Calu3 (cell line): ENCODE measurements around the gene CACNA1C. TPM values are rescaled to one million over a fixed set of nuclear protein-coding genes. Genes with fewer than 3 reads are reported as not detected.

Experiments
- BruUV-seq: library from RNA; stranded (reverse); fragments of 400-500 nt; replicated peaks from 2 replicates; lab custom pipeline; 2021; lab: Mats Ljungman, UMichigan
- CTCF ChIA-PET: fragments of 300-600 bp; sonication (Branson Sonifier 250); formaldehyde crosslinking; loops from one replicate; lab custom pipeline; 2022; ENCODE audit warnings: antibody characterized with exemption; lab: Charles Lee
- DNase-seq: peaks from one replicate; pipeline ENCODE4 v3.0.0; 2022
- H3K27ac Mint-ChIP-seq: one replicate; pipeline ENCODE4 v1.8.0; 2022; ENCODE audit warnings: mixed read lengths; ENCODE audit not compliant: unreplicated experiment
- H3K27me3 Mint-ChIP-seq: one replicate; pipeline ENCODE4 v1.8.0; 2022; ENCODE audit warnings: mixed read lengths; ENCODE audit not compliant: unreplicated experiment
- H3K36me3 Mint-ChIP-seq: one replicate; pipeline ENCODE4 v1.8.0; 2022; ENCODE audit warnings: mild to moderate bottlenecking, moderate library complexity, mixed read lengths; ENCODE audit not compliant: insufficient read depth, unreplicated experiment
- H3K4me1 Mint-ChIP-seq: one replicate; pipeline ENCODE4 v1.8.0; 2022; ENCODE audit warnings: mild to moderate bottlenecking, low read depth, mixed read lengths; ENCODE audit not compliant: unreplicated experiment
- H3K4me3 Mint-ChIP-seq: one replicate; pipeline ENCODE4 v1.8.0; 2022; ENCODE audit warnings: mild to moderate bottlenecking, low read depth, moderate library complexity, mixed read lengths; ENCODE audit not compliant: unreplicated experiment
- H3K9me3 Mint-ChIP-seq: one replicate; pipeline ENCODE4 v1.8.0; 2022; ENCODE audit warnings: low read depth, mixed read lengths; ENCODE audit not compliant: unreplicated experiment
- intact Hi-C: fragments of 100-400 bp; cut with micrococcal nuclease; formaldehyde crosslinking; loops from one replicate; pipeline ENCODE4 v1.10.0; 2022; ENCODE audit not compliant: unreplicated experiment
- total RNA-seq: library from RNA; stranded (reverse); gene quantifications from 2 replicates; pipeline ENCODE4 v1.2.3, GENCODE V29; 2022
- TF ChIP-seq, protein P1 (sequence below): fragments of 200-600 bp; IDR thresholded peaks from one replicate; pipeline ENCODE4 v1.8.0; 2022; ENCODE audit warnings: antibody characterized with exemption; ENCODE audit not compliant: unreplicated experiment

CACNA1C gene
- total RNA-seq, 1 experiment from 2014 or later = not detected

DNA sequence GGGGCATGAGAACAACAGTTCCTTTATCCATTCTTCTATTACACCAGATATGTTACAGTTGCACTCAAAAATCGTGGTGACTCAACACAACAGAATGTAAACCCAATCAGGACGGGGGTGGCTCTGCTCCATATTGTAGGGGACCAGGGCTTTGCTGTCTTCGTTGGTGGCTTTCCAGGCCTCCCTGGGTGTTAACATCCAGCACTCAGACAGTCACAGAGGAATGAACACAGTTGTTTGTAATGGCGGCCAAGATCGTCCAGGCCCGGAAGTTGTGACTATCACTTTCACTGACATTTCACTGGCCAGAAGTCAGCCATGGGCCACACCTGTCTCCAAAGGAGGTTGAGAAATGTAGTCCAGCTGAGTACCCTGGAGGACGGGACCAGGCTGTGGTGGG, 204.1 kb downstream of the CACNA1C start:
- Mint-ChIP-seq H3K36me3 (no peaks in the 10 kb centered on the region), H3K4me1 (no peaks in the 10 kb centered on the region), H3K27ac (no peak overlapping the region), H3K4me3 (no peak overlapping the region), H3K27me3 (peaks cover 56% of the 10 kb centered on the region), H3K9me3 (peaks cover 6% of the 10 kb centered on the region)
- no peak for DNase-seq
- TF ChIP-seq, protein P1, sequence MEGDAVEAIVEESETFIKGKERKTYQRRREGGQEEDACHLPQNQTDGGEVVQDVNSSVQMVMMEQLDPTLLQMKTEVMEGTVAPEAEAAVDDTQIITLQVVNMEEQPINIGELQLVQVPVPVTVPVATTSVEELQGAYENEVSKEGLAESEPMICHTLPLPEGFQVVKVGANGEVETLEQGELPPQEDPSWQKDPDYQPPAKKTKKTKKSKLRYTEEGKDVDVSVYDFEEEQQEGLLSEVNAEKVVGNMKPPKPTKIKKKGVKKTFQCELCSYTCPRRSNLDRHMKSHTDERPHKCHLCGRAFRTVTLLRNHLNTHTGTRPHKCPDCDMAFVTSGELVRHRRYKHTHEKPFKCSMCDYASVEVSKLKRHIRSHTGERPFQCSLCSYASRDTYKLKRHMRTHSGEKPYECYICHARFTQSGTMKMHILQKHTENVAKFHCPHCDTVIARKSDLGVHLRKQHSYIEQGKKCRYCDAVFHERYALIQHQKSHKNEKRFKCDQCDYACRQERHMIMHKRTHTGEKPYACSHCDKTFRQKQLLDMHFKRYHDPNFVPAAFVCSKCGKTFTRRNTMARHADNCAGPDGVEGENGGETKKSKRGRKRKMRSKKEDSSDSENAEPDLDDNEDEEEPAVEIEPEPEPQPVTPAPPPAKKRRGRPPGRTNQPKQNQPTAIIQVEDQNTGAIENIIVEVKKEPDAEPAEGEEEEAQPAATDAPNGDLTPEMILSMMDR = no peak
- intact Hi-C loops = no loop called here
- CTCF ChIA-PET = no interaction called here
- BruUV-seq = no TSS peak

DNA sequence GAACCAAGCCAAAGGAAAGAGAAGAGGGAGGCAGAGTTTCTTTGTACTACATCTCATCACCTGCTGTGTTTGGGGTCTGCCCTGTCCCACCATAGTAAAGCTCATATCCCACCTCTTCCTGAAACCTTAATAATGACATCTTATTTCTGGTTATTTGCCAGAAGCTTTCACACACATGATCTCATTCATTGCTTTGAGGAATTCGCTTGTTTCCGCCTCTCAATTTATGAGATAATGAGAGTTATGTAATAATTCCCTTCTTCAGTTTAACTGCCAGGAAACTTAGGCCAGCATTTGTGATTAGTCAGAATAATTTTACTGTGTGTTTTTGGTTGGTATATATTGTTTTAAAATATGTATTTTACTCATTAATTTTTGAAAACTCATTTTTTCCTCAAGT, 205.2 kb downstream of the CACNA1C start:
- Mint-ChIP-seq H3K36me3 (no peaks in the 10 kb centered on the region), H3K9me3 (peaks cover 6% of the 10 kb centered on the region)

DNA sequence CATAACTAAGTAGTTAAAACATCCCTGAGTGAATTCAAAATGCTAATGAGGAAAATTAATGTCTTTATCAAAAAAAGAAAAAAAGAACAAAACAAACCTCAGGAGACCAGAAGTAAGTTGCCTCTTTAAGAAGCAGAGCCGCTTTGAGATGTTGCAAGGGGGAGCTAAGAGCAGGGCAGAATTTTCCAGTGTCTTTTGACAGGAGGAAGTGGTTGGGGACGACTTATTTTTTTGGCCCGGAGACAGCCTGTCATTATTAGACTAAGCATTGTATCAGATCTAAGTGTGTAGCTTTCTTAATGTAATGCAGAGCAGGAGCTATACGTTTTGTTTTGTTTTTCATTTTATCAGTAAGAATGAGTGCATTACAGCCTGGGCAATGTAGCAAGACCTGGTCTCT, 206.6 kb downstream of the CACNA1C start:
- DNase-seq = no peak
- intact Hi-C loops = no loop called here
- no TSS peak for BruUV-seq
- peaks cover 6% of the 10 kb centered on the region for H3K9me3 Mint-ChIP-seq
- CTCF ChIA-PET = no interaction called here
- H3K27ac Mint-ChIP-seq = no peak overlapping the region
- H3K36me3 Mint-ChIP-seq = no peaks in the 10 kb centered on the region
- no peaks in the 10 kb centered on the region for H3K4me1 Mint-ChIP-seq
- H3K27me3 Mint-ChIP-seq = peaks cover 32% of the 10 kb centered on the region
- H3K4me3 Mint-ChIP-seq = no peak overlapping the region
- TF ChIP-seq, protein P1 = no peak

More for the DNA sequence above, 205.2 kb downstream of the CACNA1C start:
- peaks cover 45% of the 10 kb centered on the region for H3K27me3 Mint-ChIP-seq
- no peak overlapping the region for H3K4me3 Mint-ChIP-seq
- intact Hi-C loops = no loop called here
- H3K27ac Mint-ChIP-seq = no peak overlapping the region
- TF ChIP-seq, protein P1 = no peak
- CTCF ChIA-PET = no interaction called here
- BruUV-seq = no TSS peak
- no peak for DNase-seq
- H3K4me1 Mint-ChIP-seq = no peaks in the 10 kb centered on the region

DNA sequence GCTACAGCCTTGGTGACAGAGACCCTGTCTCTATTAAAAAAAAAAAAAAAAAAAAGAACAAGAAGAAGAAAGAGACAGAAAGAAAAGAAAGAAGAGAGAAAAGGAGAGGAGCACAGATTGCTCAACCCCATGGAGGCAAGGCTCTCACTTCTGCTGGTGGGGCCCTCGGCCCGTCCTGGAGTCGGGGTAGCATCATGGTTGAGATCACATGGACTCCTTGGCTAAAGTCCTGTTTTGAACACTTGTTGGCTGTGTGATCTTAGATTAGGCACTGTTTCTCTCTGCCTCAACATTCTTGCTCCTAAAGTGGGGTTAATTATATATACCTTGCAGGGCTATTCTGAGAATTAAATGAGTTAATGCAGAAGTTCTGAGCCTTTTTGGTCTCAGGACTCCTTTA, 207.7 kb downstream of the CACNA1C start:
- CTCF ChIA-PET = no interaction called here
- Mint-ChIP-seq H3K4me3 (no peak overlapping the region), H3K9me3 (peaks cover 6% of the 10 kb centered on the region), H3K36me3 (no peaks in the 10 kb centered on the region), H3K27me3 (peaks cover 27% of the 10 kb centered on the region), H3K27ac (no peak overlapping the region), H3K4me1 (no peaks in the 10 kb centered on the region)
- no TSS peak for BruUV-seq
- intact Hi-C loops = no loop called here
- no peak for DNase-seq
- TF ChIP-seq, protein P1 = no peak
